HG02981 (cell line): ENCODE results near the gene NEDD9.

Source experiments
- ATAC-seq: cut with Tn5 transposase; IDR thresholded peaks from one replicate; pipeline ENCODE4 v1.9.1; 2021; ENCODE audit warnings: mild to moderate bottlenecking, moderate library complexity; ENCODE audit not compliant: unreplicated experiment

The NEDD9 gene

GRCh38 chr6:11236076-11236750, 3.7 kb upstream of the NEDD9 start:
- ATAC-seq, result peak; percentile 33

- ATAC-seq, result no peak
Measured at GRCh38 chr6:11235062-11235461, 2.6 kb upstream of the NEDD9 start.

DNA sequence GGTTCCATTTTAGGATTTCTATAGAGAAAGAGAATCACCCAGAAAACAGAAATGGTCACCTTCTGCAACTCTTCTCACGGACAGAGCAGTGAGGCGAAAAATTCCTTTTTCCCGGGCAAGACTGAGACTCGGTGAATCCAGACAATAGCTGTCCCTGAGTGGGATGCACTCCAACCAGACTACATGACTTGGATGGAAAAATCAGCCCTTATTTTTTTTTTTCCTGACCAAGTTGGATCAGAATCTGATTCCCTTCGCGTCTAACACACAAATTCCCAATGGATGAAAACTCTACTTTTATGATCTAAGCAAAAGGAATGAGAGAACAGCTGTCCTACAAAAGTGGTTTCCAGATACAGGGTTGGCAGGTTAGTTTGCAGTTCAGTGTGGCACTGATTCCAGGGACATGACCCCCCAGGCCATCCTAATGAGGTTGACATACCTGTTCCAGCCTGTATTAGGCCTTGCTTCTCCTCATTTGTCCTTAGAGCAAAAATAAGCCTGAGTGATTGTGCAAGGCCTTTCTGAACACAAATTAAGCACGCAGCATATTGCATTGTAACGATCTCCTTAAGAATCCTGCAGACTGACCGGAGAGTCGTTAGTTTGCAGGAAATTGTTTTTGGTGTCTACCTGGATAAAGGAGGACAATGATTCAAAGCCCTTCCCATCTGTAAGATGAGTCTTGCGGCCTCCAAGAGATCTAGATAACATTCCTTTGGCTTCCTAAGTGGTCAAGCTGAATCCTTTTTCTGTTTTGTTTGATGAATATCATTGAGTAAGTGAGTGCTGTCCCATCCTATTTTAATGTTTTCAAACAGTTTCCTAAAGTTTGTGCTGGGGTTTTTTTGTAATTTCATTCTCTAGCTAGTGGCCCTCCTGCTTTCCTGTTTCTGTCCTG, 1.5 kb upstream of the NEDD9 start:
- ATAC-seq, result no peak

DNA sequence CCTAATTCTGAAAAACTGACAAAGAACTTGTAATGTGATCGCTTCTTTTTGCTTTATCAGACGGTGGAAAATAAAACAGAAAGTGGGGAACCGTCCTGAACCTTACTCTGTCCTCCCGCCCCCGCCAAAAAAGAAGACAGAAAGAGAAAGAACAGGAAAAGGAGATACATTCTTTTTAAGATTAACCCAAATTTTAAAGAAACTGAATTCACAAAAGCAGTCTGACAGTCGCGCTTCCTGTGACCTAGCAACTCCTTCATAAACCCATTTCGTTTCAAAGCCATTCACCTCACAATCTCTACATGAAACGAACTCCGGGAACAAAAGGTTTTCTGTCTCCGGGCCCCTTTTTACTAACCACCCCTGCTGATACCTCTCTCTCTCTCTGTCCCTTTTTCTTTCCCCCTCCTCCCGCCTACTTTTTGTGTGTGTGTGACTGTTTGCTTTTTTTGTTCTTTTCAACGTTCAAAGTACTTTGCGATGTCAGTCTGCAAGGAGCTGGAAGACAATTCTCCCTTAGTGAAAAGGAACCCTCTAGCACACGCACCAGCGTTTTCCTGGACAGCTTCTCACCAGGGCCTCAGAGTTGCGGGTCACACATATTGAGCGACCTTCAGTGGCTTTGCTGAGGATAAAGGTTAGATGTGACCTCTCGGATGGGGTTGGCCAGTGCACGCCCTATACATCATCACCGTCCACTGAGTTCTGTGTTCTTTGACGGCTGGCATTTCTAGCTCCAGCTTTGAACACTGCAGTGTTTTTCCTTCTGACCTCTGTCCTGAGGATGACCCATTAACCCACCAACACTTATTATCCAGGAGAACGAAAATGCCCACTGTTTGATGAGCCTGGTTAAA, 530 bp upstream of the NEDD9 start:
- ATAC-seq, result no peak

- ATAC-seq, result no peak
Measured at GRCh38 chr6:11231564-11232192, 790 bp downstream of the NEDD9 start.

- no peak for ATAC-seq
Measured at GRCh38 chr6:11231108-11231463, 1.4 kb downstream of the NEDD9 start.

DNA sequence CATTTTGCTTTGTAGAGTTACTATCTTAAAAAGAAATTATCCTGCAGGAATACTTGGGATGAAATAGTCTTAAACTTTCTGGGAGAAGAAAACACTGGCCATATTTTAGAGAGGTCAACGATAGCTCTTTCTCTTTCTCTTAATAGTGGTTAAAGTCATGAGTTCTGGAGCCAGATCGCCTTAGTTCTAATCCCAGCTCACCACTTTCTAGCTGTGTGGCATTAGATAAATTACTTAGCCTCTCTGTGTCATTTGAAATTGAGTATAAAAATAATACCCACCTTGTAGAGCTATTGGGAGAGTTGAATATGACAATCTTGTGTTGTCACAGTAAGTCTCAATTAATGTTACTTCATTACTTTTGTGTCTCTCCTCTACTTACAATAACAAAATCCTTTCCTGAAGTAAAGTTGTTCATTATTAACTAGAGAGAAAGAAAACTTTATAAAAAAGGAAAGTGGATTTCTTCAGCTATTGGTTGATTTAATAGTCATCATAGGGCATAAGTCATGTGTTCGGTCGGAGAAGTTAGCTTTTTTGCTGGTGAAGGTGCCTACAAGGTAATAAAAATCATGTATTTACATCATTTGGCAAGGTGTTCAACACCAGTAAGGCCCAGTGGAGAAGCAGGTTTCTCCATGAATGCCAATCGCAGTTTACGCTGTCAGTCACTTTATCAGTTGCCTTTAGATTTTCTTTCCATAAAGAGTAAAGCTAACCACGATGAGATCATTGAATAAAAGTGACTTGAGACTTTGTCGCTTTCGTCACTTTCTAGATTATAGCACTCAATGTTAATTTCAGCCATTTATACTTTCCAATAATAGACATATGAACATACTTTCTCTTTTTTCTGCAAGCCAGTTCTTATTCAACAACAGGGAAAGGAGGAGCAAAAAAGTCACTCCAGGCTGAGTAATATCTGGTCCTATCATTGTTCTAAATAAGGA, 2.0 kb downstream of the NEDD9 start:
- no peak for ATAC-seq

- ATAC-seq, result no peak
Measured at GRCh38 chr6:11229655-11230046, 2.8 kb downstream of the NEDD9 start.

- no peak for ATAC-seq
Measured at GRCh38 chr6:11228935-11229654, 3.4 kb downstream of the NEDD9 start.

- no peak for ATAC-seq
Measured at GRCh38 chr6:11227698-11228097, 4.8 kb downstream of the NEDD9 start.

GRCh38 chr6:11226005-11226404, 6.5 kb downstream of the NEDD9 start:
- ATAC-seq, result no peak

DNA sequence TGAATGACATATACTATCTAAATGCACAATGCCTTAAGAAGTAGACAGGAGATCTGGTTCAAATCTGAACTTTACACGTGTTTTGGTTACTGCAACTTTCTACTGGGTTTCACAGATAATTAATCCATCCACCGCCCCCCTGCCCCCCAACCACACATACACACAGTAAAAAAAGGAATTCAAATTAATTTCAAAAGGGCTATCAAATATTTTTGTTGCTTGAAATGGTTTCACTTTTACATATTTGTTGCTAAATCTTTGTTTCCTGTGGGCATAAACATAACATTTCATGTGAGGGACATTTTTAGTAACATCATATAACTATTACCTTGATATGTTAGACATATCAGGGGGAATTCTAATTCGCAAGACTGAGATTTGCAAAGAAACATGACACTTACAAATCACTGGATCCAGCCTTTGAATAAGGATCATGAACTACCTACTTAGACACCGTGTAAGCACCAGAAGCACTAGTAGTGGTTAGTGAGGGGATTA, 7.5 kb downstream of the NEDD9 start:
- ATAC-seq, result no peak

DNA sequence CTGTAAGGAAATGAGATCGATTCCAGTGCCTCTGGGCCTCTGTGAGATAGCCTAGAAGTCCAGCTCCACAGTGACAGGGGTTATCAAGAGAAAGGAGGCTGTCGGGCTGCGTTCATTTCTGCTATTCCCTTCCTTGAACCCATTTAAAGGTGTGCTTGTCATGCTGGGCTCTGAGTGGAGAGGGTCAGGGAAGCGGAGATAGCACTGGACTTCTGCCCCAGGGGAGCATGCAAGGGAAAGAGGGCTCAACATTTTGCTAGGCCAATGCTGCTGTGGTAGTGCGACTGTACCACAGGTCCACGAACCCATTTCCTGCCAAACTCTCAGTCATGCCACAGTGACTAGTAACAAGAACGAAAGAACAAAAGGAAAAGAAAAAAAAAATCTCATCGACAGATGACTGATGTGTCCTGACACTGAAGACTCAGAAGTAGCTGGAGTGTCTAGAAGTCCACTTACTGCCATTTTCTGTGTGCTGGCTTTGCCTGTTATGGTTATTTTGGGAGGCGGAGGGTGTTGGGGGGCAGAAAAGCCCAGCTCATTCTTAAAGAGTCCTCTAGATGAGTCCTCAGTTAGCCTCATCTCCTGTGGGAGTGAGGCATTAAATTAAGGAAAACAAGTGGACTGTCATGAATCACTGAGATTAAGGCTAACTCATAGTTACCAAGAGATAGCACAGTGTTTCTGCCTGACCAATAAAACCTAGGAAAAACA, 8.1 kb downstream of the NEDD9 start:
- peak; percentile 77 for ATAC-seq

GRCh38 chr6:11223286-11223864, 9.1 kb downstream of the NEDD9 start:
- ATAC-seq, result no peak

DNA sequence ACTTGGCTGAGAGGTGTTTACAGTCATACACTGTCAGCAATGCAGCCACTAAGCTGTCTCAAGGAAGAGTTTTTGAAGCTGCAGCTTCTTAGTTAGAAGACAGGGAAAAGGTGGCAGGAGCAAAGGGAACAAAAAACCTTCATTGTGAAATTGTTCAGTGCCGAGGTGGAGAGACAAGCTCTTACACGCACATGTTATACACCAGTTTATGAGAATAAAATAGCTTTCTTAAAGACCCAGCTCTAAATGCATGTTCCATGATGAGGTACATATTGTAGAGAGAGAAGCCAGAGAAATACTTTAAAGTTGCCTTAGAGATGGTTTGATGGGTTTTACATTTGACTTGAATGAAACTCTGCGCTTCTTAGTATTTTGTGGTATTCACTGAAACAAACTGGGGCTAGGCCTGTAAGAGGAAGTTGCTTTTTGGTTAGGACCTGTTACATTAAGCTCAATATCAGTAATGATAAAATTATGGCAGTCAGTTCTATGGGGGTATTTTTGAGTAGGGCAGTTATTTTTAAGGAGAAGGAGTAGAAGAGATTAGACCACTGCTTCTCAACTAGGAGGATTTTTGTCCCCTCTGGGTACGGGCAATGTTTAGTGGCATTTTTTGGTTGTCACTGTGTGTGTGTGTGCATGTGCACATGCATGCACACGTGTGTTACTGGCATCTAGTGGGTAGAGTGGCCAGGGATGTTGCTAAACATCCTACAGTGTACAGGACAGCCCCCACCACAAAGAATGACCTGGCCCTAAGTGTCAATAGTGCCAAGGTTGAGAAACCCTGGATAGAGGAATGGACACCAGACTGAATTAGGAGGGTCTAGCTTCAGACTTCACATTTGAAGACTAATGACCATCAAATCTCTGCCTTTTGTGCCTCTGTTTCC, 9.8 kb downstream of the NEDD9 start:
- ATAC-seq, result no peak

DNA sequence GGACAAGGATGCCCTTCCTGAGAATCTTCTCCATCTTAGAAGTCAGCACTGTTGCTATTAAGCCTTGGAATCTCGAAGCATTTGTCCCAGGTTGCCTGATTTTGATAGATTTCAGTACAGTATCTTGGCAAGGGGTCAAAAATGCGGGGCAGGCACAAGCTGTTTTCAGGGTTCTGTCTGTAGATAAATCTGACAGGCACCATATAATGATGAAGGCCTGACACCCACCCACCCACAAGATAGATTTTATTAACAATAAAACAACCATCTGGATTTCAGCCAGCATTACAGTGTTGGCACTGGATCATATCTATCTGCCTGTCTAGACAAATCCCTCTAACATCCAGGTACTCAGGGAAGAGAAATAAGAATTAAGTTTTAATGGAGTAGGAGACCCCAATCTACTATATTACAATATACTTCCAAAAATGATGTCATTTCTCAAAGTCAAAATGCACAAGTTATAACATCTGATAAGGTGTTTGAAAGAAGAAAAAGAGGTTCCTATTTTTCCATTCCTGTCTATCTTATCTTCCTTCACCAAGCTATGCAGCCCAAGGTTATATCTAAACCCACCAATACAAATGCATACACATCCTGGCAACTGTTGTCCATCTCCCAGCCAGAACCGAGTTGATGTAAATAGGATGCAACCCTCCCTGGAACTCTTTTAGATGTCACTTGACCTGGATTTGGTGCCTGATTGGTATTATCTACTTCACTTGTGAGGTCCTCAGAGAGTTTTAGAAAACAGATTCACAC, 10.7 kb downstream of the NEDD9 start:
- ATAC-seq, result no peak
